Neural crest cell (in vitro differentiated cells): ENCODE results near the gene RBM14. TPM values are rescaled to one million over a fixed set of nuclear protein-coding genes. Genes with fewer than 3 reads are reported as not detected.
A peak's percentile ranks its signal among the peaks of the same experiment; 100 is the strongest.

ENCODE experiments used
- DNase-seq: peaks from one replicate; pipeline ENCODE4 v3.0.0; 2021; ENCODE audit warnings: low read depth, mixed read lengths, low spot score
- H3K27ac Mint-ChIP-seq: one replicate; pipeline ENCODE4 v1.8.0; 2021; ENCODE audit warnings: mild to moderate bottlenecking, mixed read lengths; ENCODE audit not compliant: unreplicated experiment
- H3K27me3 Mint-ChIP-seq: 2 replicates; pipeline ENCODE4 v1.8.0; 2021; ENCODE audit warnings: low read depth, mild to moderate bottlenecking, mixed read lengths
- H3K36me3 Mint-ChIP-seq: 2 replicates; pipeline ENCODE4 v1.8.0; 2021; ENCODE audit warnings: low read depth, mild to moderate bottlenecking, mixed read lengths
- H3K4me1 Mint-ChIP-seq: 2 replicates; pipeline ENCODE4 v1.8.0; 2021; ENCODE audit warnings: mixed read lengths
- H3K4me3 Mint-ChIP-seq: one replicate; pipeline ENCODE4 v1.8.0; 2021; ENCODE audit warnings: mild to moderate bottlenecking, mixed read lengths
- H3K9me3 Mint-ChIP-seq: 2 replicates; pipeline ENCODE4 v1.8.0; 2021; ENCODE audit warnings: mixed read lengths
- total RNA-seq: library from RNA; stranded (reverse); gene quantifications from 2 replicates; pipeline ENCODE4 v1.2.1, GENCODE V29; 2021
- TF ChIP-seq, protein P1 (sequence below): fragments of 200-600 bp; sonication (generic); conservative IDR thresholded peaks from 2 replicates; pipeline ENCODE4 v1.5.0; 2021; ENCODE audit warnings: antibody characterized with exemption, mild to moderate bottlenecking

The RBM14 gene
- total RNA-seq, 1 donor from 2014 or later = 160 TPM

DNA sequence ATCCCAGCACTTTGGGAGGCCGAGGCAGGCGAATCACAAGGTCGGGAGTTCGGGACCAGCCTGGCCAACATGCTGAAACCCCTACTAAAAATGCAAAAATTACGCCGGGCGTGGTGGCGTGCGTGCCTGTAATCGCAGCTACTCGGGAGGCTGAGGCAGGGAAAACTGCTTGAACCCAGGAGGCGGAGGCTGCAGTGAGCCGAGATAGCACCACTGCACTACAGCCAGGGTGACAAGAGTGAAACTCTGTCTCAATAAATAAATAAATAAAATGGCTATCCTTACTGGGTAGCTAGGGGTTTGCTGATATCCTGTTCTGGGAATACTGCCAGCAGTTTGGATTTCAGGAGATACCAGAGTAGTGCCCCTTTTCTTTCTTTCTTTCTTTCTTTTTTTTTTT is 2.4 kb upstream of the RBM14 start:
- DNase-seq = no peak
- Mint-ChIP-seq H3K27me3 (no peaks in the 10 kb centered on the region), H3K4me3 (no peak overlapping the region), H3K27ac (no peak overlapping the region), H3K9me3 (no peaks in the 10 kb centered on the region), H3K4me1 (peaks cover 30% of the 10 kb centered on the region), H3K36me3 (peaks cover 8% of the 10 kb centered on the region)
- TF ChIP-seq, protein P1, sequence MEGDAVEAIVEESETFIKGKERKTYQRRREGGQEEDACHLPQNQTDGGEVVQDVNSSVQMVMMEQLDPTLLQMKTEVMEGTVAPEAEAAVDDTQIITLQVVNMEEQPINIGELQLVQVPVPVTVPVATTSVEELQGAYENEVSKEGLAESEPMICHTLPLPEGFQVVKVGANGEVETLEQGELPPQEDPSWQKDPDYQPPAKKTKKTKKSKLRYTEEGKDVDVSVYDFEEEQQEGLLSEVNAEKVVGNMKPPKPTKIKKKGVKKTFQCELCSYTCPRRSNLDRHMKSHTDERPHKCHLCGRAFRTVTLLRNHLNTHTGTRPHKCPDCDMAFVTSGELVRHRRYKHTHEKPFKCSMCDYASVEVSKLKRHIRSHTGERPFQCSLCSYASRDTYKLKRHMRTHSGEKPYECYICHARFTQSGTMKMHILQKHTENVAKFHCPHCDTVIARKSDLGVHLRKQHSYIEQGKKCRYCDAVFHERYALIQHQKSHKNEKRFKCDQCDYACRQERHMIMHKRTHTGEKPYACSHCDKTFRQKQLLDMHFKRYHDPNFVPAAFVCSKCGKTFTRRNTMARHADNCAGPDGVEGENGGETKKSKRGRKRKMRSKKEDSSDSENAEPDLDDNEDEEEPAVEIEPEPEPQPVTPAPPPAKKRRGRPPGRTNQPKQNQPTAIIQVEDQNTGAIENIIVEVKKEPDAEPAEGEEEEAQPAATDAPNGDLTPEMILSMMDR = no peak

DNA sequence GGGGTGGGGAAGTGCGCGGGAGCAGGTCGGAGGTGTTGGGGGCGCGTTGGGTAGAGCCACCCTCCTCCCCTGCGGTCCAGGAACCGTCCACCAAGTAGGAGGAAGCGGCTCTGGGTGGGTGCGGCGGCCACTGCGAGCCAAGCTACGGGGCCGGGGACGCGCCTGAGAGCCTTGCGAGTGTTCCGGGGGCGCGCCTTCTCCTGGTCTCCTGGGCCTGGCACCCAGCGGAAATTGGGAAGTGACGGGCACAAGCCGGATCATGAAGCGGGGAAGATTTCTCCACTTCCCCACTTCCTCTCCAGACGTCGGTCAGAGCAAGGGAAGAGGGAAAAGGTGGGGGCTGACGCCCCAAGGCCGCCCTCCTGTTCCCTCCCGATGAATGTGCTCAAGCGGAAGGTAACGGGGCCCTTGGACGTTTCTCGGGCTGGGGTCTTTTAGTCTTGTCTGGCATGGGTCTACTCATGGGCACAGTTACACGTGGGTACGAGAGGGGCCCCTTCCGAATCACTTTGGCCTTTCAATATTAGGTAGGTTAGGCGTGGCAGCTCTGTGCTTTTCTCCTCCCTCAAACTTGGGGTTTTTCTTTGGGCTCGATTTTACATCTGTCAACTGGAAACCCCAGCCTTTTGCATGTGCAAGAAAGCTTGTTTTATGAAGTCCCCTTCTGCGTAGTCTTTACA is 865 bp downstream of the RBM14 start:
- DNase-seq = no peak
- peak overlapping the region; percentile 99 for H3K27ac Mint-ChIP-seq
- H3K27me3 Mint-ChIP-seq = no peaks in the 10 kb centered on the region
- TF ChIP-seq, protein P1 = no peak
- H3K4me3 Mint-ChIP-seq = peak overlapping the region; percentile 99
- H3K9me3 Mint-ChIP-seq = no peaks in the 10 kb centered on the region
- H3K4me1 Mint-ChIP-seq = peaks cover 42% of the 10 kb centered on the region
- H3K36me3 Mint-ChIP-seq = peaks cover 12% of the 10 kb centered on the region

DNA sequence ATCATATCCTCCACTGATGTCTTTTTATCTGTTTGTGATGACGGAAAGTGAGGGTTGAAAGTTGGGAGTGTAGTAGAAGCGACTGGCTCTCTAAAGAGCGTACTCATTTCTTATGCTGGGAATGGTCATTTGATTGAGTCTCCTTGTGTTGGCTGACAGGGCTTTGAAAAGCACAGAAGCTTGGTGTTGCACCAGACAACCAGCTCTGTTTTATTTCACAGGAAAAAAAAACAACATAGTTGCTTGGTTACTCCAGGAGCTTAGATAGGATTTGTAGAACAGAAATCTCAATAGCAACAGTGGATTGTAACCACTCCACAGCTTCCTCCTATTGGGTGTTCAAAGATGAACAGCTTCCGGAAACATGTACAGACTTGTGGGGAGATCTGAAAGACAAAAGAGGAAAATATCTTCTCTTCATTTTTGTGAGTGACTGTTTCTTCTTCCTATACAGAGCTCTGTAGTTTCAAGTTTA is 2.7 kb downstream of the RBM14 start:
- H3K4me3 Mint-ChIP-seq = peak overlapping the region; percentile 99

DNA sequence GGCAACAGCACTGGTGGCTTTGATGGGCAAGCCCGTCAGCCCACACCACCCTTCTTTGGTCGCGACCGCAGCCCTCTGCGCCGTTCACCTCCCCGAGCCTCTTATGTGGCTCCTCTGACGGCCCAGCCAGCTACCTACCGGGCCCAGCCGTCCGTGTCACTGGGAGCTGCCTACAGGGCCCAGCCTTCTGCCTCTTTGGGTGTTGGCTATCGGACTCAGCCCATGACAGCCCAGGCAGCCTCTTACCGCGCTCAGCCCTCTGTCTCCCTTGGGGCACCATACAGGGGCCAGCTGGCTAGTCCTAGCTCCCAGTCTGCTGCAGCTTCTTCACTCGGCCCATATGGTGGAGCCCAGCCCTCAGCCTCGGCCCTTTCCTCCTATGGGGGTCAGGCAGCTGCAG is 8.0 kb downstream of the RBM14 start:
- peaks cover 29% of the 10 kb centered on the region for H3K36me3 Mint-ChIP-seq
- TF ChIP-seq, protein P1 = no peak
- H3K27ac Mint-ChIP-seq = no peak overlapping the region
- no peak for DNase-seq
- no peaks in the 10 kb centered on the region for H3K9me3 Mint-ChIP-seq
- H3K4me3 Mint-ChIP-seq = no peak overlapping the region
- peaks cover 15% of the 10 kb centered on the region for H3K4me1 Mint-ChIP-seq
- H3K27me3 Mint-ChIP-seq = no peaks in the 10 kb centered on the region

More for the DNA sequence above, 2.7 kb downstream of the RBM14 start:
- TF ChIP-seq, protein P1 = no peak
- DNase-seq = no peak
- H3K27me3 Mint-ChIP-seq = no peaks in the 10 kb centered on the region
- peaks cover 48% of the 10 kb centered on the region for H3K4me1 Mint-ChIP-seq
- H3K27ac Mint-ChIP-seq = peak overlapping the region; percentile 65
- H3K9me3 Mint-ChIP-seq = no peaks in the 10 kb centered on the region
- peaks cover 17% of the 10 kb centered on the region for H3K36me3 Mint-ChIP-seq

DNA sequence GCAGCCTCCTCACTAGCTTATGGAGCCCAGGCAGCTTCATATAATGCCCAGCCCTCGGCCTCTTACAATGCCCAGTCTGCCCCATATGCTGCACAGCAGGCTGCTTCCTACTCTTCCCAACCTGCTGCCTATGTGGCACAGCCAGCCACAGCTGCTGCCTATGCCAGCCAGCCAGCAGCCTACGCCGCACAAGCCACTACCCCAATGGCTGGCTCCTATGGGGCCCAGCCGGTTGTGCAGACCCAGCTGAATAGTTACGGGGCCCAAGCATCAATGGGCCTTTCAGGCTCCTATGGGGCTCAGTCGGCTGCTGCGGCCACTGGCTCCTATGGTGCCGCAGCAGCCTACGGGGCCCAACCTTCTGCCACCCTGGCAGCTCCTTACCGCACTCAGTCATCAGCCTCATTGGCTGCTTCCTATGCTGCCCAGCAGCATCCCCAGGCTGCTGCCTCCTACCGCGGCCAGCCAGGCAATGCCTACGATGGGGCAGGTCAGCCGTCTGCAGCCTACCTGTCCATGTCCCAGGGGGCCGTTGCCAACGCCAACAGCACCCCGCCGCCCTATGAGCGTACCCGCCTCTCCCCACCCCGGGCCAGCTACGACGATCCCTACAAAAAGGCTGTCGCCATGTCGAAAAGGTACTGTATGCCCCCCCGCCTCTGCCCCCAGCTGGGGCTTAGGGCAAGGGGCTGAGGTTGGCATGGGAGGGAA is 8.8 kb downstream of the RBM14 start:
- DNase-seq = no peak
- TF ChIP-seq, protein P1 = no peak
- peaks cover 29% of the 10 kb centered on the region for H3K36me3 Mint-ChIP-seq
- H3K4me3 Mint-ChIP-seq = peak overlapping the region; percentile 23
- H3K27me3 Mint-ChIP-seq = no peaks in the 10 kb centered on the region
- no peak overlapping the region for H3K27ac Mint-ChIP-seq
- no peaks in the 10 kb centered on the region for H3K9me3 Mint-ChIP-seq
- H3K4me1 Mint-ChIP-seq = peaks cover 14% of the 10 kb centered on the region
